GM10847 (cell line): ENCODE results near the gene FRMD4A.

Source experiments
- POLR2A ChIP-seq: IDR thresholded peaks from 2 replicates; pipeline ENCODE4 v1.6.1; 2011; ENCODE audit not compliant: insufficient read length; ENCODE audit errors: extremely low read depth

The FRMD4A gene

GRCh38 chr10:13699216-13699615 is 631.5 kb downstream of the FRMD4A start:
- no peak for TF ChIP-seq POLR2A

- TF ChIP-seq POLR2A = no peak
These were observed 632.5 kb downstream of the FRMD4A start for GRCh38 chr10:13698217-13698616.

GRCh38 chr10:13696071-13696470 is 634.7 kb downstream of the FRMD4A start:
- TF ChIP-seq POLR2A = no peak

DNA sequence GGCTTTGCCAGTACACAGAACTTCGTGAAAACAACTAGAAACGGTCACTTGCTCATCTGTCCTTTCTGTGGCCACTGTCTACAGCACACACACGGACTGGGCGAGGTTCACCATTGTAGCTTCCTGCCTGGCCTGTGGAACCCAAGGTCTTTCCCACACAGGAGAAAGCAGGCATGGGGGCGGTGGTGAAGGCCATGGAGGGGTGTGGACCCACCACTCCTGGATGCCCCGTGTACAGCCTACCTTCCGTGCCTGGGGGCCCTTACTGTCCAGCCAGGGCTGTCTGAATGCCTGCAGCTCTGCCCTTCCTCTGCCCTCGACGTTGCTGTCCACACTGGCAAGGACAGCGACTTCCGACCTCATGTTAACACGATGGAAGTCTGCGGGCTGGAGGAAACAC is 635.1 kb downstream of the FRMD4A start:
- no peak for TF ChIP-seq POLR2A

DNA sequence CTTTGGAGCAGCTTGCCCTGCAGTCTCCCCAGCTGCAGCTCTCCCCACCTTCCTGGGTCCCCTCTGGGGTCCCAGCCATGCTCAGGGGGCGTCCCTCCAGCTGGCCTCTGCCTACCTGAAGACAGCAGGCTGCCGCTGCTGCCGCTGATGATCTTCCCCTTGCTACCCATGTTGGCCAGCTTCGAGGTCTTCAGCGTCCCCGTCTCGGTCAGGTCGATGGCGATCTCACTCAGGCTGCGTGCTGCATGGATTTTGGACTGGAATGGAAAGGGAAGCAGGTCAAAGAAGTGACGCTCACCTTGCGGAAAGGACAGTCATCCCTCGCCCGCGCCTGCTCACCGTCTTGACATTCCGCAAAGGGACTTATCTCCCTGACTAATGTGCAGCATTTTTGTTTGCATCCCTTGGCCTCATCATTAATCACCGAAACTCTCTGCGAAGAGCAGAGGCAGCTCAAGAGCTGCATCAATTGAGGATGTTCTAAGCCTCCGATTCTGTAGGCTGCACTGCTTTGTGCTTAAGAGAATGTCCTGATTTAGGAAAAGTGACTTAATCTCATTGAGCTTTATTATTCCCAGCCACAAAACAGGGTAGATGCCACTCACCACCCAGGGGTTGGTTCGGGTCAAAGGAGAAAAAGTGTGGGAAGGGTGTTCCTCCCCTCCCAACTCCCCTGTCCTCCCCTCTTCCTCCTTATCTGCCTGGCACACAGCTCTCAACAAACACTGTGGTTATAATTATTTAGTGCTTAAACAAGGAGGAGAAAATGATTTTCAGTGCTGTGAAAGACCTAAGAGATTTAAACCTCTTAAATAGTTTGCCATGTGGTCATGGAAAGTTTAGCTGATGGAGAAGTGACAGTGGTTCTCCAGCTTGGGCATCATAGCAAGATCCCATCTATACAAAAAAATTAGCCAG is 636.7 kb downstream of the FRMD4A start:
- TF ChIP-seq POLR2A = no peak

- TF ChIP-seq POLR2A = no peak
These were observed 640.4 kb downstream of the FRMD4A start for GRCh38 chr10:13690281-13690825.

DNA sequence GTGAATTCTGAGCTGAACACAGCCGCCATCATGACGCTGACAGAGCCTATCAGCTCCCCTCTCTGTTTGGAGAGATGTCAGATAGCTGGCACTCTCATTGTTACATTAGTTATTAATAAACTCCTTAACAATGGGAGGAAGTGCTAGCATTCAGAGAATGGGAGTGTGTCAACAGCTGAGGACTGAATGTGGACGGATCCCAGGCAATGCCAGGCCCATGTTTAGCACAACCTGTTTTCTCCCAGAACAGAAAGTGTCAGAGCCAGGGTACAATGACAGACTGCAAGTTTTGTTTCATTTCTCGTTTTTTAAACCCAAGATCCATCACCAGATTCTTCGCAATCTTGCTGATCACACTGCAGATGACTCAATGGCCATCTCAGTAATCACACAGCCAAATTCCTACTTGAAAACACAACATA is 644.4 kb downstream of the FRMD4A start:
- TF ChIP-seq POLR2A = no peak

DNA sequence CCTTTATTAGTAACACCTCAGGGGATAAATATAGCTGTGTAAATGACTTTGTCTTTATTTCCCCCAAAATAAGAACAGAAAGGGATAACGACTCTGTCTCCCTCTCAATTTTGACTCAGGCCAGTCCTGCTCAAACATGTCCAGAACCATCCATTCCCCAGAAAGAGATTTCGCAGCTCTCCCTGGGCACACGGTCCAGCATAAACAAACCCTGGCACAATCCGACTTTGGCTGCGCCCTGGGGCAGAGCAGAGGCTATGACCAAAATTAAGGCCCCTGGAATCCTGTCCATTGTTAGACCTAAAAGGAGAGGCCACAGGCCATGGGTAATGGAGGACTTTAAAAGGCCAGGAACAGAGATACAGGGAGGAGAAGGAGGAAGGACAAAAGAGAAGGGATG is 644.8 kb downstream of the FRMD4A start:
- no peak for TF ChIP-seq POLR2A

DNA sequence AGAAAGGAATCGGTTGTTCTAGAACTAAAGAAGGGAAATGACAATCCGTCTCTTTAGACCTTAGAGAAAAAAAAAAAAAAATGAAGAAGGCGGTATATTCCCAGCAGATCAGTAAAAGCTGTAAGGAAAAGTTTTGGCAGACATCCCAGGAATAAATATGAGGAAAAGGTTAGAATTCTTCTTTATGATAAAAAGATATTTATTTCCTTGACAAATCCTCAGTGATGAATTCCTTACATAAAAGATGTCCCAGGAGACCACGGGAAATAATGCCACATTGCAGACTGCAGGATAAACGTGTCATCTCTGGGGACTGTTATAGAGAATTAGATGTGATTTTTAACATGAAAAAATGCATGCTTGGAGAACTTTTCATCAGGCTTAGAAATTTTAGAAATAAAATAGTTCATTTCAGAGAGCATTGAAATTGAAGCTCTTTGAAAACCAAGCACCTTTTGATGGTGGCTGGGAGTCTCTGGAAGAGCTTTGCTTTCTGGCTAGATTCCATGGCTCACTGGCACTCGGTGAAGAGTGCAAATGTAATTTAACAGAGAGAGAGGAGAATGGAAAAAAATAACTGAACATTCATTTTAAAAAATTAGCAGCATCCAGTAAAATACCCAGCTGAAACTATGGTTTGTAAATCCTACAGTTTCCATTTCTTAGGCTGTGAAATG is 645.8 kb downstream of the FRMD4A start:
- no peak for TF ChIP-seq POLR2A

DNA sequence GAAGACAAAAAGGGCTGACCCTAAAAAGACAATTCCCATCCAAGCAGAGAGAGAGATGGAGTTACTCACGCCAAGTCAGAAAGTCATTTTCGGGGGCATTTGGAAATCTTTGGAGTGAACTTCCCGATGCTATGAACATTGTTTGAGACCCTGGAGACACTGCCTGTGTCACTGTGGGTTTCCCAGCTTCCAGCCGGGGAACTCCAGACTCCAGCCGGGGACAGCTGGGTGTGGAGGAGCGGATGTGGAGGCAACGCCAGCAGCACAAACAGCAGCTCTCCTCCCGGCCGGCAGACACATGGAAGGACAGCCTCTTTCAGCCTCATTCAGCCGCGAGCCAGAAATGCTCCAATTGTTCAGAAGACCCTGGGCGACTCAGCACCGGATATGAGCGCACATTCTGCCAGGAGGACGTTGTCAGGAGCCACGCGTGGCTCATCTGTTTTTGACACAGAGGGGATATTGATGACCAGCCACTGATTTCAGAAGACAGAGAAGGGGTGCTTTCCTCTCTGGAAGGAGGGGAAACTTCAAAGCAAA is 646.4 kb downstream of the FRMD4A start:
- no peak for TF ChIP-seq POLR2A

- TF ChIP-seq POLR2A = no peak
These were observed 647.7 kb downstream of the FRMD4A start for GRCh38 chr10:13683017-13683416.

GRCh38 chr10:13681960-13682359 is 648.8 kb downstream of the FRMD4A start:
- TF ChIP-seq POLR2A = no peak

- no peak for TF ChIP-seq POLR2A
These were observed 649.2 kb downstream of the FRMD4A start for GRCh38 chr10:13681528-13681927.

DNA sequence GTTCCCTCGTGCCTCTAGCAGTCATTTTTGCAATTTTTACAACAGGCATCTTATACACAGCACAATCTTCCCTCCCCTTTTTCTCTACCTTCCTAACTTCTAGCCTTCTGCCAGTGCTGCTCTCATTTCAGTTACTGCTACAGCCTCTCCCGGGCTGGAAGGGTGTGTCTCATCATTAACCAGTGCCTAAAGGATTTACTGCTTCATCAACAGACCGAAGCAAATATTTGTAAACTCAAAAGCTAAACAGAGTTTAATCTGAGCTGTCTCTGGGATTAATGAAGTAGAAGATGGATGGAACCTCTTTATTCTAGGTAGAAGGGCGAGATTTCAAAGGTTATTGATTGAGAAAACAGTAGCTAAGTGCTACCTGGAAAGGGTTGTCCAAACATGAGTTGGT is 649.6 kb downstream of the FRMD4A start:
- TF ChIP-seq POLR2A = no peak

- TF ChIP-seq POLR2A = no peak
These were observed 652.5 kb downstream of the FRMD4A start for GRCh38 chr10:13678101-13678843.
